Stomach (tissue), 9 donors: ENCODE results near the gene ADGRE2. TPM values are rescaled to one million over a fixed set of nuclear protein-coding genes. Genes with fewer than 3 reads are reported as not detected.

Experiments used
- DNase-seq, 2 donors: peaks; one replicate each; pipeline versions ENCODE4 v3.0.0 to v3.0.0-alpha.2; 2013 to 2019
- H3K27ac ChIP-seq, 5 donors: fragments of 200-600 bp in 4 of 5; sonication (generic) in 4 of 5; one replicate each; pipeline ENCODE4 v1.5.1; 2013 to 2019; ENCODE audit warnings: mild to moderate bottlenecking in 1 of 5, moderate library complexity in 1 of 5
- H3K27me3 ChIP-seq, 3 donors: fragments of 200-600 bp; sonication (generic); one replicate each; pipeline ENCODE4 v1.5.1; 2017 to 2019; ENCODE audit warnings: mixed run types in 1 of 3
- H3K36me3 ChIP-seq, 4 donors: fragments of 200-600 bp; sonication (generic); 1 replicate in 3 of 4; 2 replicates in 1 of 4; pipeline ENCODE4 v1.5.1; 2016 to 2019
- H3K4me1 ChIP-seq, 4 donors: fragments of 200-600 bp; sonication (generic); one replicate each; pipeline ENCODE4 v1.5.1; 2016 to 2019
- H3K4me3 ChIP-seq, 4 donors: fragments of 200-600 bp; sonication (generic) in 3 of 4; one replicate each; pipeline ENCODE4 v1.5.1; 2016 to 2019; ENCODE audit warnings: mild to moderate bottlenecking in 1 of 4
- H3K9me3 ChIP-seq, 4 donors: fragments of 200-600 bp; sonication (generic); one replicate each; pipeline ENCODE4 v1.5.1; 2016 to 2019
- CTCF ChIP-seq, 7 experiments: fragments of 450-650 bp in 4 of 7; fragments of 200-600 bp in 3 of 7; sonication (generic) in 3 of 7; IDR thresholded peaks; one replicate each; pipeline ENCODE4 v1.5.1; 2016 to 2019; ENCODE audit warnings: antibody characterized with exemption in 7 of 7, control low read depth in 2 of 7, mild to moderate bottlenecking in 1 of 7
- EP300 ChIP-seq: sonication (generic); formaldehyde crosslinking; IDR thresholded peaks from one replicate; pipeline ENCODE4 v1.6.1; 2017; ENCODE audit warnings: antibody characterized with exemption
- POLR2A ChIP-seq, 4 donors: fragments of 450-650 bp; IDR thresholded peaks; one replicate each; pipeline ENCODE4 v1.6.1; 2016; ENCODE audit warnings: antibody characterized with exemption in 4 of 4, control low read depth in 2 of 4, mild to moderate bottlenecking in 1 of 4, moderate library complexity in 1 of 4
- POLR2AphosphoS5 ChIP-seq, 3 donors: sonication (generic); formaldehyde crosslinking; IDR thresholded peaks; one replicate each; pipeline ENCODE4 v1.6.1; 2016; ENCODE audit warnings: antibody characterized with exemption in 3 of 3
- WGBS, 5 donors: extraction: QIAGEN DNeasy Blood & Tissue Kit in 3 of 5; methylation state at CpG; one replicate each; pipeline versions ENCODE4 v1.1.5 to v1.1.7; 2013 to 2018; 5-methylcytosine and 5-hydroxymethylcytosine counted together
- intact Hi-C: fragments of 100-400 bp; cut with DNase I; formaldehyde crosslinking; loops from one replicate; pipeline ENCODE4 v1.15.1; 2023; ENCODE audit warnings: low total_unique reads
- polyA plus RNA-seq, 3 donors: library from polyadenylated mRNA; stranded (reverse); fragments of 200-250 nt; gene quantifications; one replicate each; pipeline ENCODE4 v1.2.3, GENCODE V29; 2013
- total RNA-seq, 5 donors: library from RNA; depleted of rRNA; stranded (reverse); fragments of >200 nt; gene quantifications; one replicate each; pipeline versions ENCODE4 v1.1.0 to v1.2.3, GENCODE V29; 2014 to 2016
- donor health status: healthy with polysubstance abuse.
- donor health status: Bipolar disorder and iron deficiency.
- donor health status: healthy.

The ADGRE2 gene
- total and polyA plus RNA-seq, 8 donors = 0.28 to 9.6 (median 1.7) TPM; not detected in 1

- no peaks in the 10 kb centered on the region for H3K27me3 ChIP-seq
- intact Hi-C loops = no loop called here
- TF ChIP-seq CTCF (IDR thresholded peaks at IDR 0.05) (no peak), POLR2A (IDR thresholded peaks at IDR 0.05) (no peak), POLR2AphosphoS5 (IDR thresholded peaks at IDR 0.05) (no peak), EP300 (no peak)
- H3K27ac ChIP-seq = no peak overlapping the region
- peaks cover 0 to 9% (median 1%) of the 10 kb centered on the region in 4 donors for H3K36me3 ChIP-seq
- no peaks in the 10 kb centered on the region for H3K4me1 ChIP-seq
- H3K9me3 ChIP-seq = peaks cover 15 to 70% (median 44%) of the 10 kb centered on the region in 4 donors
- 62 to 70% (median 68%) methylated on average over 10 of the region's 10 CpGs for WGBS, 5 donors
- no peak for DNase-seq
- no peak overlapping the region for H3K4me3 ChIP-seq
Measured at GRCh38 chr19:14731200-14731599, 47.2 kb downstream of the ADGRE2 start.

GRCh38 chr19:14728595-14728994 lies 49.8 kb downstream of the ADGRE2 start:
- no peak for TF ChIP-seq POLR2AphosphoS5 (IDR thresholded peaks at IDR 0.05)
- TF ChIP-seq CTCF (IDR thresholded peaks at IDR 0.05) = no peak
- TF ChIP-seq POLR2A (IDR thresholded peaks at IDR 0.05) = no peak
- TF ChIP-seq EP300 = no peak
- H3K4me1 ChIP-seq = no peaks in the 10 kb centered on the region
- DNase-seq = peak in 1 of 2 donors; percentile 10
- H3K9me3 ChIP-seq = peaks cover 26 to 83% (median 70%) of the 10 kb centered on the region in 4 donors
- H3K36me3 ChIP-seq = peaks cover 0 to 23% (median 7%) of the 10 kb centered on the region in 4 donors
- intact Hi-C loops = no loop called here
- H3K27me3 ChIP-seq = no peaks in the 10 kb centered on the region
- 73 to 88% (median 81%) methylated on average over 7 of the region's 7 CpGs for WGBS, 5 donors
- no peak overlapping the region for H3K4me3 ChIP-seq
- H3K27ac ChIP-seq = no peak overlapping the region

- H3K27ac ChIP-seq = no peak overlapping the region
- no peak for DNase-seq
- peaks cover 22 to 88% (median 59%) of the 10 kb centered on the region in 4 donors for H3K36me3 ChIP-seq
- TF ChIP-seq CTCF (IDR thresholded peaks at IDR 0.05) = no peak
- no peak for TF ChIP-seq POLR2A (IDR thresholded peaks at IDR 0.05)
- TF ChIP-seq EP300 = no peak
- no peak for TF ChIP-seq POLR2AphosphoS5 (IDR thresholded peaks at IDR 0.05)
- no peaks in the 10 kb centered on the region for H3K27me3 ChIP-seq
- H3K4me1 ChIP-seq = no peaks in the 10 kb centered on the region
- peaks cover 60 to 100% (median 98%) of the 10 kb centered on the region in 4 donors for H3K9me3 ChIP-seq
- no peak overlapping the region for H3K4me3 ChIP-seq
- intact Hi-C loops = no loop called here
- 70 to 89% (median 84%) methylated on average over 2 of the region's 2 CpGs for WGBS, 5 donors
Measured at GRCh38 chr19:14722127-14722526, 56.2 kb downstream of the ADGRE2 start.

GRCh38 chr19:14719162-14719561 lies 59.2 kb downstream of the ADGRE2 start:
- Histone ChIP-seq H3K27me3 (no peaks in the 10 kb centered on the region), H3K27ac (no peak overlapping the region), H3K9me3 (peaks cover 61 to 100% (median 98%) of the 10 kb centered on the region in 4 donors), H3K4me1 (no peaks in the 10 kb centered on the region), H3K36me3 (peaks cover 52 to 100% (median 87%) of the 10 kb centered on the region in 4 donors), H3K4me3 (no peak overlapping the region)
- TF ChIP-seq POLR2A (IDR thresholded peaks at IDR 0.05) = no peak
- TF ChIP-seq EP300 = no peak
- no peak for TF ChIP-seq POLR2AphosphoS5 (IDR thresholded peaks at IDR 0.05)
- no peak for TF ChIP-seq CTCF (IDR thresholded peaks at IDR 0.05)
- intact Hi-C loops = no loop called here
- DNase-seq = no peak
- WGBS, 5 donors = 97 to 100% (median 98%) methylated on average over 3 of the region's 3 CpGs
